B cell (primary cell): ENCODE data around the gene PLEKHA8.

Experiments used
- CTCF ChIP-seq: fragments of 200-600 bp; IDR thresholded peaks from one replicate; pipeline ENCODE4 v1.8.0; 2022; ENCODE audit warnings: antibody characterized with exemption, mild to moderate bottlenecking
- EZH2 ChIP-seq: IDR thresholded peaks from 2 replicates; pipeline ENCODE4 v1.6.1; 2012; ENCODE audit warnings: borderline replicate concordance, low read depth, mild to moderate bottlenecking, moderate library complexity, low read length; ENCODE audit not compliant: insufficient read depth, poor library complexity, severe bottlenecking

- TF ChIP-seq CTCF (no peak), EZH2 (no peak)
Observed at GRCh38 chr7:30140456-30140855, 112.2 kb downstream of the PLEKHA8 start.
